Stimulated activated CD8-positive, alpha-beta memory T cell treated with anti-CD3 and anti-CD28 coated beads, Interleukin-15, amount 100 ng/mL, for 1 hour (primary cell): Measurements from ENCODE around the gene KRT80.

Source experiments
- DNase-seq: peaks from one replicate; pipeline ENCODE4 v3.0.0-alpha.2; 2020; ENCODE audit warnings: low read depth

The KRT80 gene

GRCh38 chr12:52228931-52229330 is 37.1 kb upstream of the KRT80 start:
- no peak for DNase-seq

GRCh38 chr12:52228366-52228765 is 36.6 kb upstream of the KRT80 start:
- DNase-seq = no peak

GRCh38 chr12:52227606-52228166 is 35.9 kb upstream of the KRT80 start:
- DNase-seq = no peak

GRCh38 chr12:52226446-52226845 is 34.6 kb upstream of the KRT80 start:
- no peak for DNase-seq

- DNase-seq = no peak
Measured at GRCh38 chr12:52225752-52226151, 33.9 kb upstream of the KRT80 start.

- DNase-seq = no peak
Measured at GRCh38 chr12:52224151-52224550, 32.3 kb upstream of the KRT80 start.

- DNase-seq = no peak
Measured at GRCh38 chr12:52223406-52224039, 31.7 kb upstream of the KRT80 start.

GRCh38 chr12:52222692-52223091 is 30.9 kb upstream of the KRT80 start:
- no peak for DNase-seq

GRCh38 chr12:52221912-52222457 is 30.2 kb upstream of the KRT80 start:
- peak; percentile 24 for DNase-seq

- no peak for DNase-seq
Measured at GRCh38 chr12:52221070-52221781, 29.4 kb upstream of the KRT80 start.

GRCh38 chr12:52220477-52220876 is 28.7 kb upstream of the KRT80 start:
- no peak for DNase-seq

GRCh38 chr12:52218001-52218400 is 26.2 kb upstream of the KRT80 start:
- no peak for DNase-seq

GRCh38 chr12:52217223-52217622 is 25.4 kb upstream of the KRT80 start:
- no peak for DNase-seq

- DNase-seq = no peak
Measured at GRCh38 chr12:52216807-52217206, 25.0 kb upstream of the KRT80 start.

- DNase-seq = no peak
Measured at GRCh38 chr12:52216100-52216499, 24.3 kb upstream of the KRT80 start.

GRCh38 chr12:52215587-52216031 is 23.8 kb upstream of the KRT80 start:
- no peak for DNase-seq

GRCh38 chr12:52214421-52214802 is 22.6 kb upstream of the KRT80 start:
- DNase-seq = no peak

GRCh38 chr12:52213564-52214420 is 22.0 kb upstream of the KRT80 start:
- DNase-seq = peak; percentile 25

GRCh38 chr12:52212701-52213563 is 21.1 kb upstream of the KRT80 start:
- no peak for DNase-seq

- no peak for DNase-seq
Measured at GRCh38 chr12:52211716-52212585, 20.1 kb upstream of the KRT80 start.
